Common myeloid progenitor, CD34-positive (primary cell): ENCODE data around the gene SLC23A3. TPM values are rescaled to one million over a fixed set of nuclear protein-coding genes. Genes with fewer than 3 reads are reported as not detected.

Experiments used
- CTCF ChIA-PET: fragments of 350-600 bp; sonication (Branson Sonifier 250); formaldehyde crosslinking; loops from one replicate; lab custom pipeline; 2021; ENCODE audit warnings: antibody characterized with exemption; lab: Charles Lee
- POLR2A ChIA-PET: fragments of 350-600 bp; sonication (Branson Sonifier 250); formaldehyde crosslinking; loops from one replicate; lab custom pipeline; 2021; ENCODE audit warnings: antibody characterized with exemption; lab: Charles Lee
- DNase-seq, 3 donors: peaks; one replicate each; pipeline versions ENCODE4 v3.0.0 to v3.0.0-alpha.2; 2013
- H3K27ac ChIP-seq, 2 experiments: 1 replicate in 1 of 2; 2 replicates in 1 of 2; pipeline ENCODE4 v1.7.0; 2013; ENCODE audit warnings: inconsistent platforms in 2 of 2, low read length in 2 of 2, mild to moderate bottlenecking in 2 of 2, low read depth in 1 of 2, moderate library complexity in 1 of 2; ENCODE audit not compliant: severe bottlenecking in 2 of 2, insufficient read depth in 1 of 2, poor library complexity in 1 of 2
- H3K27me3 ChIP-seq, 5 experiments: replicated peaks in 2 of 5; 1 replicate in 3 of 5; 2 replicates in 2 of 5; pipeline versions ENCODE4 v1.6.1 to v1.7.0; 2013; ENCODE audit warnings: low read length in 4 of 5, mild to moderate bottlenecking in 2 of 5, moderate library complexity in 2 of 5, inconsistent platforms in 1 of 5; ENCODE audit not compliant: insufficient read depth in 5 of 5, control insufficient read depth in 4 of 5
- H3K36me3 ChIP-seq, 4 experiments: 1 replicate in 2 of 4; 2 replicates in 2 of 4; pipeline versions ENCODE4 v1.6.1 to v1.7.0; 2013; ENCODE audit warnings: low read length in 3 of 4, control low read depth in 1 of 4, mild to moderate bottlenecking in 1 of 4; ENCODE audit not compliant: control insufficient read depth in 4 of 4, insufficient read depth in 4 of 4
- H3K4me1 ChIP-seq, 4 experiments: 1 replicate in 3 of 4; 2 replicates in 1 of 4; pipeline versions ENCODE4 v1.6.1 to v1.7.1; 2013; ENCODE audit warnings: low read length in 3 of 4, mild to moderate bottlenecking in 3 of 4, control low read depth in 1 of 4, inconsistent platforms in 1 of 4, moderate library complexity in 1 of 4; ENCODE audit not compliant: control insufficient read depth in 4 of 4, insufficient read depth in 4 of 4; ENCODE audit errors: control extremely low read depth in 1 of 4
- H3K4me3 ChIP-seq, 7 experiments: 1 replicate in 4 of 7; 2 replicates in 3 of 7; pipeline versions ENCODE4 v1.5.1 to v1.7.0; 2013; ENCODE audit warnings: mild to moderate bottlenecking in 7 of 7, low read length in 6 of 7, moderate library complexity in 6 of 7, inconsistent platforms in 2 of 7, low read depth in 2 of 7, control low read depth in 1 of 7; ENCODE audit not compliant: insufficient read depth in 4 of 7, control insufficient read depth in 1 of 7; ENCODE audit errors: extremely low read depth in 1 of 7
- H3K9me3 ChIP-seq, 5 experiments: 1 replicate in 4 of 5; 2 replicates in 1 of 5; pipeline versions ENCODE4 v1.6.1 to v1.7.1; 2013; ENCODE audit warnings: low read length in 4 of 5, mild to moderate bottlenecking in 2 of 5, inconsistent platforms in 1 of 5, low read depth in 1 of 5, moderate library complexity in 1 of 5; ENCODE audit not compliant: control insufficient read depth in 4 of 5, insufficient read depth in 2 of 5; ENCODE audit errors: control extremely low read depth in 1 of 5
- WGBS: methylation state at CpG from one replicate; pipeline ENCODE4 v1.1.5; 2013; ENCODE audit not compliant: insufficient coverage; 5-methylcytosine and 5-hydroxymethylcytosine counted together
- polyA plus RNA-seq: library from polyadenylated mRNA; unstranded; fragments of 120-200 nt; gene quantifications from one replicate; pipeline ENCODE4 v1.2.1, GENCODE V29; 2013

Gene SLC23A3
- 0.15 TPM for polyA plus RNA-seq

- POLR2A ChIA-PET, result no interaction called here
- Histone ChIP-seq H3K9me3 (no peaks in the 10 kb centered on the region), H3K27me3 (no peaks in the 10 kb centered on the region), H3K27ac (no peak within 1 kb of the TSS), H3K4me1 (peaks cover 0 to 14% (median 5%) of the 10 kb centered on the region in 4 experiments), H3K36me3 (peaks cover 9 to 37% (median 23%) of the 10 kb centered on the region in 4 experiments), H3K4me3 (no peak within 1 kb of the TSS)
- WGBS, result 100% methylated on average over 2 of the region's 10 CpGs
- CTCF ChIA-PET, result interaction anchor here (1.2 to 9.4 kb wide), 7 partner anchors 9 to 130 kb away, joined by 3 to 238 read pairs (median 8); partner anchors contain the start of genes ABCB6, ANKZF1, ATG9A and NHEJ1
- no peak for DNase-seq
These were observed at the start of gene SLC23A3 for GRCh38 chr2:219169930-219170654. Gene SLC23A3, minus strand, starts transcription at chr2:219170029. Its CDS starts 45 bp downstream, at chr2:219169984.

- WGBS, result 15% methylated on average over 67 of the region's 71 CpGs
- Histone ChIP-seq H3K36me3 (peaks cover 18 to 44% (median 41%) of the 10 kb centered on the region in 4 experiments), H3K27ac (peak within 1 kb of the TSS in 1 of 2 experiments; percentile 25), H3K4me1 (peaks cover 0 to 37% (median 27%) of the 10 kb centered on the region in 4 experiments), H3K9me3 (no peaks in the 10 kb centered on the region), H3K4me3 (peak within 1 kb of the TSS in 6 of 7 experiments; percentile 18 to 77 (median 62)), H3K27me3 (no peaks in the 10 kb centered on the region)
- DNase-seq, result peak; percentile 84 to 92 (median 92)
- POLR2A ChIA-PET, result interaction anchor here (1.0 kb wide), 2 partner anchors 10 to 26 kb away, joined by 3 to 4 read pairs; partner anchors contain the start of genes ANKZF1, ATG9A, GLB1L and STK16
- CTCF ChIA-PET, result interaction anchor here (0.7 to 17.2 kb wide), 11 partner anchors 10 to 76 kb away, joined by 3 to 238 read pairs (median 3); partner anchors contain the start of genes ANKZF1, ATG9A, CNPPD1 and DNAJB2
These were observed 49.2 kb upstream of the SLC23A3 start, which contains the start of gene ABCB6 for GRCh38 chr2:219218732-219219701. Gene ABCB6, minus strand, starts transcription at chr2:219218958. Its CDS starts 285 bp downstream, at chr2:219218673.

GRCh38 chr2:219218217-219218731, 48.4 kb upstream of the SLC23A3 start:
- no peaks in the 10 kb centered on the region for H3K9me3 ChIP-seq
- H3K4me3 ChIP-seq, result peak overlapping the region in 6 of 7 experiments; percentile 18 to 77 (median 62)
- ChIA-PET POLR2A (interaction anchor here (1.0 kb wide), 2 partner anchors 11 to 27 kb away, joined by 3 to 4 read pairs; partner anchors contain the start of genes ANKZF1, ATG9A, GLB1L and STK16), CTCF (interaction anchor here (1.0 to 17.2 kb wide), 5 partner anchors 10 to 61 kb away, joined by 3 to 238 read pairs (median 3); partner anchors contain the start of genes CNPPD1, DNAJB2 and SLC23A3)
- H3K27me3 ChIP-seq, result no peaks in the 10 kb centered on the region
- 0% methylated on average over 34 of the region's 37 CpGs for WGBS
- peak overlapping the region in 1 of 2 experiments; percentile 25 for H3K27ac ChIP-seq
- peaks cover 0 to 37% (median 27%) of the 10 kb centered on the region in 4 experiments for H3K4me1 ChIP-seq
- DNase-seq, result peak in 1 of 3 donors; percentile 24
- H3K36me3 ChIP-seq, result peaks cover 11 to 40% (median 35%) of the 10 kb centered on the region in 4 experiments

GRCh38 chr2:219216535-219216915, 46.7 kb upstream of the SLC23A3 start:
- Histone ChIP-seq H3K27ac (no peak overlapping the region), H3K9me3 (no peaks in the 10 kb centered on the region), H3K4me3 (no peak overlapping the region), H3K4me1 (peaks cover 0 to 37% (median 27%) of the 10 kb centered on the region in 4 experiments), H3K36me3 (peaks cover 7 to 29% (median 22%) of the 10 kb centered on the region in 4 experiments), H3K27me3 (no peaks in the 10 kb centered on the region)
- no peak for DNase-seq
- POLR2A ChIA-PET, result no interaction called here
- CTCF ChIA-PET, result interaction anchor here (1.1 to 17.2 kb wide), 9 partner anchors 8 to 78 kb away, joined by 3 to 238 read pairs (median 12); partner anchors contain the start of genes ANKZF1, ATG9A, CNPPD1 and NHEJ1
- WGBS, result 95% methylated on average over 5 of the region's 6 CpGs

GRCh38 chr2:219215871-219216534, 46.2 kb upstream of the SLC23A3 start:
- ChIA-PET POLR2A (no interaction called here), CTCF (interaction anchor here (1.1 to 17.2 kb wide), 9 partner anchors 10 to 62 kb away, joined by 3 to 238 read pairs (median 6); partner anchors contain the start of genes ANKZF1, ATG9A, CNPPD1 and NHEJ1)
- 96% methylated on average over 27 of the region's 27 CpGs for WGBS
- DNase-seq, result no peak
- no peaks in the 10 kb centered on the region for H3K27me3 ChIP-seq
- H3K4me1 ChIP-seq, result peaks cover 0 to 41% (median 32%) of the 10 kb centered on the region in 4 experiments
- H3K9me3 ChIP-seq, result no peaks in the 10 kb centered on the region
- no peak overlapping the region for H3K4me3 ChIP-seq
- H3K27ac ChIP-seq, result no peak overlapping the region
- H3K36me3 ChIP-seq, result peaks cover 5 to 24% (median 18%) of the 10 kb centered on the region in 4 experiments
